DMS153 (cell line): Measurements from ENCODE around the gene SPATA31A1.
"Not testable (repeated sequence)": the region's sequence is repeated elsewhere in the genome, so short reads cannot be mapped to it uniquely, and the experiment has no call there.

Experiments
- DNase-seq: peaks from one replicate; lab custom pipeline; 2025; lab: John Stamatoyannopoulos, UW

The SPATA31A1 gene

GRCh38 chr9:39355369-39355768, at the start of gene SPATA31A1:
Gene SPATA31A1 (plus strand): TSS chr9:39355669. CDS start chr9:39355731, 62 bp downstream.
- not testable (repeated sequence) for DNase-seq

GRCh38 chr9:39407261-39408204, 52.1 kb downstream of the SPATA31A1 start:
- DNase-seq: not testable (repeated sequence)

- DNase-seq: not testable (repeated sequence)
Observed at GRCh38 chr9:39411254-39411940, 55.9 kb downstream of the SPATA31A1 start.
